AG10803 (cell line): ENCODE measurements around the gene MYO9A.

ENCODE experiments used
- DNase-seq: peaks from one replicate; pipeline ENCODE4 v3.0.0; 2010; ENCODE audit warnings: low read depth
- H3K4me3 ChIP-seq: 2 replicates; pipeline ENCODE4 v1.5.1; 2011; ENCODE audit warnings: mild to moderate bottlenecking, low read length, control low read depth
- CTCF ChIP-seq: conservative IDR thresholded peaks from 2 replicates; pipeline ENCODE4 v1.5.1; 2011; ENCODE audit warnings: mild to moderate bottlenecking, low read length, control low read depth, inconsistent platforms

MYO9A gene

GRCh38 chr15:71811036-71811736, 306.8 kb downstream of the MYO9A start:
- DNase-seq: no peak
- TF ChIP-seq CTCF: no peak
- H3K4me3 ChIP-seq: no peak overlapping the region

- DNase-seq: no peak
- TF ChIP-seq CTCF: no peak
- no peak within 1 kb of the TSS for H3K4me3 ChIP-seq
Observed at GRCh38 chr15:71810256-71811035, 307.5 kb downstream of the MYO9A start, which contains the start of gene NR2E3. NR2E3 (plus strand) TSS chr15:71810554; CDS start chr15:71810744, 190 bp downstream.

GRCh38 chr15:71809346-71809745, 308.6 kb downstream of the MYO9A start:
- H3K4me3 ChIP-seq: no peak overlapping the region
- DNase-seq: no peak
- TF ChIP-seq CTCF: no peak

GRCh38 chr15:71808311-71809020, 309.5 kb downstream of the MYO9A start:
- H3K4me3 ChIP-seq: no peak overlapping the region
- no peak for TF ChIP-seq CTCF
- no peak for DNase-seq

- DNase-seq: peak; percentile 9
- no peak overlapping the region for H3K4me3 ChIP-seq
Observed at GRCh38 chr15:71807691-71808091, 310.3 kb downstream of the MYO9A start.

GRCh38 chr15:71807125-71807629, 310.8 kb downstream of the MYO9A start:
- H3K4me3 ChIP-seq: no peak overlapping the region
- TF ChIP-seq CTCF: no peak
- DNase-seq: no peak

More at GRCh38 chr15:71807691-71808091, 310.3 kb downstream of the MYO9A start:
- no peak for TF ChIP-seq CTCF
